Loucy (cell line): ENCODE data around the gene IDUA.

Experiments
- CTCF ChIP-seq: fragments of 200-600 bp; sonication (generic); conservative IDR thresholded peaks from 2 replicates; pipeline ENCODE4 v1.5.1; 2014; ENCODE audit warnings: mild to moderate bottlenecking, antibody characterized with exemption, low read length
- EZH2phosphoT487 ChIP-seq: fragments of 200-600 bp; IDR thresholded peaks from 2 replicates; pipeline ENCODE4 v1.6.1; 2018; ENCODE audit warnings: antibody characterized with exemption, mild to moderate bottlenecking, moderate library complexity, borderline replicate concordance

DNA sequence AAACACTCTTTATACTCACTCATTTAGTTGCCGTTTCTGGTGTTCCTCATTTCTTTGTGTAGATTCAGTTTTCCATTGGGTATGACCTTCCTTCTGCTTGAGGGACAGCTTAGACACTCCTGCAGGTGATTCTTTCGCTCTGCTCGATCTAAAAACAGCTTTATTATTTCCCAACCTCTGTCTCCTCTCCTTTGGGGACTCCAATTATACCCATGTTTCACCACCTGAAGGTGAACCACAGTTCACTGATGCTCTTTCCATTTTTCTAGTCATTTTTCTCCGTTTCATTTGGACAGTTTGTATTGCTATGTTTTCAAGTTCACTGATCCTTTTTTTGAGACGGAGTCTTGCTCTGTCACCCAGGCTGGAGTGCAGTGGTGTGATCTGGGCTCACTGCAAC lies 20.0 kb downstream of the IDUA start:
- TF ChIP-seq CTCF (no peak), EZH2phosphoT487 (no peak)
